GM12874 (cell line): ENCODE results near the gene BUB1B.

Experiments used
- TF ChIP-seq, protein P1 (sequence below): IDR thresholded peaks from 2 replicates; pipeline ENCODE4 v1.5.1; 2011; ENCODE audit warnings: low read depth, mild to moderate bottlenecking, control low read depth, low read length, moderate library complexity; ENCODE audit not compliant: insufficient read depth

Gene BUB1B

DNA sequence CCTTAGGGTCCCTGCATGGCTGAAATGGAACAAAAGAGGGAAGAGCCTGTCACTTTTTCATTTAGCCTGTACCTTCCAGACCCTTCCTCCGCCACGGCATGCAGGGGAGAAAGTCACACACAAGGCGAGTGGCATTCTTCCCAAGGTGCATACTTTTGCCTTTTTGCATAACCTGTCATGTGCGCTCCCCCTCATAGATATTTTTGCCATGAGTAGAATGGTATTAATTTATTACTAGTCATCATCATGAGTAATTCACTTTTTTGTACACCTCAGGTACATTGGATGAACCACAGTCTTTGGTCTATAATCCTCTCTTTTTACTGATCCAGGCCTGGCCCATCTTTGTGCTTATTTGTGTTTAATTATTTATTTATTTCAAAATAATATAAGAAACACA, 8.9 kb upstream of the BUB1B start:
- TF ChIP-seq, protein P1, sequence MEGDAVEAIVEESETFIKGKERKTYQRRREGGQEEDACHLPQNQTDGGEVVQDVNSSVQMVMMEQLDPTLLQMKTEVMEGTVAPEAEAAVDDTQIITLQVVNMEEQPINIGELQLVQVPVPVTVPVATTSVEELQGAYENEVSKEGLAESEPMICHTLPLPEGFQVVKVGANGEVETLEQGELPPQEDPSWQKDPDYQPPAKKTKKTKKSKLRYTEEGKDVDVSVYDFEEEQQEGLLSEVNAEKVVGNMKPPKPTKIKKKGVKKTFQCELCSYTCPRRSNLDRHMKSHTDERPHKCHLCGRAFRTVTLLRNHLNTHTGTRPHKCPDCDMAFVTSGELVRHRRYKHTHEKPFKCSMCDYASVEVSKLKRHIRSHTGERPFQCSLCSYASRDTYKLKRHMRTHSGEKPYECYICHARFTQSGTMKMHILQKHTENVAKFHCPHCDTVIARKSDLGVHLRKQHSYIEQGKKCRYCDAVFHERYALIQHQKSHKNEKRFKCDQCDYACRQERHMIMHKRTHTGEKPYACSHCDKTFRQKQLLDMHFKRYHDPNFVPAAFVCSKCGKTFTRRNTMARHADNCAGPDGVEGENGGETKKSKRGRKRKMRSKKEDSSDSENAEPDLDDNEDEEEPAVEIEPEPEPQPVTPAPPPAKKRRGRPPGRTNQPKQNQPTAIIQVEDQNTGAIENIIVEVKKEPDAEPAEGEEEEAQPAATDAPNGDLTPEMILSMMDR: no peak

DNA sequence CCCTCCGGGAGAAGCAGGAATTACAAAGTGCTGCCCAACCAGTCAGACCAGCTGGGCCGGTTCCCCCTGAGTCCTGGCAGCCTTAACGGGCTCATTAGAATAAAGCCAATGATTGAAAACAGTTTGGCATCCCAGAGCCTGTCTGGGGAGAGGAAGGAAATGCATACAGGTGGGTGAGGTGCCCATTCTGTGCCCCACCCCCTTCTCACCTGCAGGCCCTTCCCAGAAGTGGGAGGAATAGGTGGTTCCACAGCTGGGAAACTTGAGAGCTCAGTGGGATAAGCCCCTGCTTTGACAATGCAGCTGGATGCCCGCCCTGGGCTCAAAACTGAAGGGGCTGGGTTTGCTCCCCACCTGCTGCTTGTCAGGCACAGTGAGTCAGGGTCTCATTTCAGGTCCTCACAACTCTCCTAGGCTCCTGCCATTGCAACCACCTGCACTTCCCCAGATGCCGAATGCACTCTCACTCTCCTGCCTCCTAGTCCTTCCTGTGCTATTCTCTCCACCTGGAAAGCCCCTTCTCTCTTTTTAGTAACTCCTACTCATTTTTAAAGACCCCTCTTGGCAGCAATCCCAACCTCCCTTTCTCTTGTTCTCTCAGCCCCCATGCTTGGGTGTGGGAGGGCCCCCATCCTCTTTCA, 5.5 kb upstream of the BUB1B start:
- TF ChIP-seq, protein P1: no peak

DNA sequence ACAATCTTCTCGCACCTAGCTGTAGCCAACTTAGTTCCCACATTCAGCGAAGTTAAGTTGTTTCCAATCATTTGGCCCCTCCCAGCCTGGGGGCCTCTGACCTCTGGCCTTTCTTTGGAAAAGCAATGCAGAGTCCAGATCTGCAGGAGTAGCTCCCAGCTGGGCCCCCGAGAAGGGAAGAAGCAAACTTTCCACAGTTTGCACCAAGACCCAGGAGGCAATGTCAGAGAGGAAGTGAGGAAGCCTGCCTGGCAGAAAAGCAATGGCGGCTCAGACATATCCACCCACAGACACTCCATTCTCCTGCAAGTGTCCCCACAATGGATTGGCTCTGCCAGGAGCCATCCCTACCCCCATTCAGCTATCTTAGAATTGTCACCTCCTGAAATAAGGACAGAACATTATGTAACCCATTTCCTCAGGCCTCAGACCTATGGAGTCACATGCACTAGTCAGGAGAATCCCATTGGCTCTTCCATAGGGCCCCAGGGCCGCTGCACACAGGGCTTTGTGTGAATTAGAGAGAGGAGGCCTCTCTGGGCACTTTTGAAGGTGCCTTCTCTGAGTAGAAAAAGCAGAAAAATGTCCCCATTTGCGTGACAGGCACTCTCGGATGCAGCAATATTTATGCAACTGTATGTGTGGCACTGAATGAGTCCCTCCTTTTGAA, 3.0 kb upstream of the BUB1B start:
- TF ChIP-seq, protein P1: no peak

DNA sequence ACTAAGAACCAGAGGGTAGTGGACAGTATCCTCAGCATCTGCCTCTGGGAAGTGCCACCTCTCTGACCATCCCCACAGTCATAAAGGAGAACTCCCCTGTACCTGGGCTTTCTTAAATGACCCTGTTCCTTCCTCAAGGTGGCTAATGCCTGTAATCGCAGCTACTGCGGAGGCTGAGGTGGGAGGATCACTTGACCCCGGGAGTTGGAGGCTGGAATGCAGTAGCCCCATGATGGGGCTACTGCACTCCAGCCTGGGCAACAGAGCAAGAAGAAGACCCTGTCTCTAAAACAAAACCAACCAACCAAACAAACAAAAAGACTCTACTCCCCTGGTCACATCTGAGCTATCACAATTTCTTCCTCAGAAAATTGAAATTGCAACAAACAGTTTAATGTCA, 848 bp upstream of the BUB1B start:
- TF ChIP-seq, protein P1: no peak

DNA sequence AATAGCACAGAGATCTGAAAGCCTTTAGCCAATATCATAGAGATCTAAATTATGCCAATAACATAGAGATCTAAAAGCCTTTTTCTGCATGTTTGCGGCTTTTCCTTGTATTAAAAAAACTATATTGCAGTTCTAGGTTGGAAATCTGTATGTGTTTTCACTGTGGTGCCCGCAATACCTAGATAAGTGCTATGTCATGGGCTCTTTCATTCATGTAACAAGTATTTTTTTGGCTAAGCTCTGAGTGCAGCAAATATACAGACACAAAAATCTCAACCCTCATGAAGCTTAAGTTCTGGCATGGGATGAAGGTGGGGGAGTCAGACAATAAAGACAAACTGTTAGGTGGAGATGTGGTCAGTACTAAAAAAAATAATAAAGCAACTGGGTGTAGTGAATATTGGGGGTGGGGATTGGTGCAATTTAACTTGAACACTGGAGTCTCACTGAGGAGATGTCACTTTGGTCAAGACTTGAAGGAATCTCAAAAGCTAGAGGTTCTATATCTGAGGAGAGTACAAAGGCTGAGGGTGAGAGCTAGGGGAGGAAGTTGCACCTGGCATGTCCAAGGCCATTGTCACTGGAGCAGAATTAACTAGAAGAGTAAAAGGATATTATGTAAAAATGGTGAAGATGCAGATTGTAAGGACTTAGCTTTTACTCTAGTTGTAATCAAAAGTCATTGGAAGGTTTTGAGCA, 973 bp downstream of the BUB1B start:
- TF ChIP-seq, protein P1: no peak

DNA sequence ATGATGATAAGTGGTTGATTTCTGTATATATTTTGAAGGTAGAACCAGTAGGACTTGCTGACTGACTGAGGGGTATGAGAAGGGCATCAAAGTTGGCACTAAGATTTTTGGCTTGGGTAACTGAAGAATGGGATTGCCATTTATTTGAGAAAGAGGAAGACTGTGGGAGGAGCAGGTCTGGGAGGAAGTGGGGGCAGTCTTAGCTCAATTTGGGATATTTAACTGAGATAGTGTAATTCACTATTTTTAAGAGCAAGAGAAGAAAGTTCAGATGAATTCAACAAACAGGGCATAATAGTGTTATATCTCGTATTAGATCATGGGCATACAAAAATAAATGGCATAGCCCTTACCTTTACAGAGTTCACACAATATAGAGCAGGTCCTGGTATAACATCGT, 1.7 kb downstream of the BUB1B start:
- TF ChIP-seq, protein P1: no peak

DNA sequence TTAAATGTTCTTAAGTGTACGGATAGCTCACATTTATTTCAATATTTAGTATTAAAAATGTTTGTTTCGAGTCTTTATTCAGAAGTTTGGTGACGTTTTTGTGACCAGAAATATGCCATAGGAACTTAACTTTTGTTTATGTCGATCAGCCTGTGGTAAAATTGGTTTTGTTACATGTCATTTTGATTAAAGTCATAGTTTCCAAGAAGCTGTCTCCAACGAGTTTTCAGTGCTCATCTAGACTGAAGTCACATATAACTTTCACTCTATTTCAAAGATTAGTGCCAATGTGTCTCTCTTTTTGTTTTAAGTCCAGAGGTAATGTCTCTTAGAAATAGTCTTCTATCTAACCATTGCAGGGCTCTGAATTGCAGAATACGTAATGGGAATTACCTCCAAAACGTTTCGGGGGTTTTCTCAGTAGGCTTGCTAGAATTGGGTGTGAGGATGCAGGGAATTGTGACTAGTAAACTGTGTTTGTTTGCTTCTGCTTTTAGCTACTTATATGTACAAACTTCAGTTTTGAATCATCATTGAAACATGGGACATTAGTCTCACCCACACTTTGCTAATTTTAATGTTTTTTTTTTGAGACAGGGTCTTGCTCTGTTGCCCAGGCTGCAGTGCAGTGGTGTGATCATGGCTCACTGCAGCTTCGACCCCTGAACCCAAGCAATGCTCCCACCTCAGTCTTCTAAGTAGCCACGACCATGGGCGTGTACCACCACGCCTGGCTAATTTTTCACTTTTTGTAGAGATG, 3.0 kb downstream of the BUB1B start:
- TF ChIP-seq, protein P1: no peak
